A549 (cell line): ENCODE data around the gene MND1.

Source experiments
- CEBPB ChIP-seq, 2 experiments: fragments of >200 bp in 1 of 2; sonication (Bioruptor Twin) in 1 of 2; formaldehyde crosslinking in 1 of 2; IDR thresholded peaks; 2 replicates each; pipeline ENCODE4 v1.6.1; 2012 to 2016
- EP300 ChIP-seq, 2 experiments: fragments of >200 bp; sonication (Bioruptor Twin); formaldehyde crosslinking; IDR thresholded peaks; 2 replicates in 1 of 2; 3 replicates in 1 of 2; pipeline ENCODE4 v1.6.1; 2016 to 2017
- MYC ChIP-seq: IDR thresholded peaks from 2 replicates; pipeline ENCODE4 v1.6.1; 2012; ENCODE audit warnings: mild to moderate bottlenecking, inconsistent platforms, low read length, improper control_type of control experiment, borderline replicate concordance
- POLR2A ChIP-seq: IDR thresholded peaks from 2 replicates; pipeline ENCODE4 v1.6.1; 2012; ENCODE audit warnings: mild to moderate bottlenecking, low read length
- RCOR1 ChIP-seq: fragments of 150-350 bp; IDR thresholded peaks from 2 replicates; pipeline ENCODE4 v1.6.1; 2014; ENCODE audit warnings: antibody characterized with exemption, low read length, low read depth
- TF ChIP-seq, protein P1 (sequence below): fragments of >200 bp; sonication (Bioruptor Twin); formaldehyde crosslinking; IDR thresholded peaks from 3 replicates; pipeline ENCODE4 v1.5.1; 2016
- TF ChIP-seq, protein P2 (sequence below): fragments of 450-650 bp; IDR thresholded peaks from 2 replicates; pipeline ENCODE4 v1.6.1; 2014; ENCODE audit warnings: antibody characterized with exemption

- TF ChIP-seq EP300 (IDR thresholded peaks at IDR 0.05) (no peak), POLR2A (no peak), CEBPB (IDR thresholded peaks at IDR 0.05) (no peak), RCOR1 (no peak), MYC (no peak)
- TF ChIP-seq, protein P1, sequence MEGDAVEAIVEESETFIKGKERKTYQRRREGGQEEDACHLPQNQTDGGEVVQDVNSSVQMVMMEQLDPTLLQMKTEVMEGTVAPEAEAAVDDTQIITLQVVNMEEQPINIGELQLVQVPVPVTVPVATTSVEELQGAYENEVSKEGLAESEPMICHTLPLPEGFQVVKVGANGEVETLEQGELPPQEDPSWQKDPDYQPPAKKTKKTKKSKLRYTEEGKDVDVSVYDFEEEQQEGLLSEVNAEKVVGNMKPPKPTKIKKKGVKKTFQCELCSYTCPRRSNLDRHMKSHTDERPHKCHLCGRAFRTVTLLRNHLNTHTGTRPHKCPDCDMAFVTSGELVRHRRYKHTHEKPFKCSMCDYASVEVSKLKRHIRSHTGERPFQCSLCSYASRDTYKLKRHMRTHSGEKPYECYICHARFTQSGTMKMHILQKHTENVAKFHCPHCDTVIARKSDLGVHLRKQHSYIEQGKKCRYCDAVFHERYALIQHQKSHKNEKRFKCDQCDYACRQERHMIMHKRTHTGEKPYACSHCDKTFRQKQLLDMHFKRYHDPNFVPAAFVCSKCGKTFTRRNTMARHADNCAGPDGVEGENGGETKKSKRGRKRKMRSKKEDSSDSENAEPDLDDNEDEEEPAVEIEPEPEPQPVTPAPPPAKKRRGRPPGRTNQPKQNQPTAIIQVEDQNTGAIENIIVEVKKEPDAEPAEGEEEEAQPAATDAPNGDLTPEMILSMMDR, result no peak
- TF ChIP-seq, protein P2, sequence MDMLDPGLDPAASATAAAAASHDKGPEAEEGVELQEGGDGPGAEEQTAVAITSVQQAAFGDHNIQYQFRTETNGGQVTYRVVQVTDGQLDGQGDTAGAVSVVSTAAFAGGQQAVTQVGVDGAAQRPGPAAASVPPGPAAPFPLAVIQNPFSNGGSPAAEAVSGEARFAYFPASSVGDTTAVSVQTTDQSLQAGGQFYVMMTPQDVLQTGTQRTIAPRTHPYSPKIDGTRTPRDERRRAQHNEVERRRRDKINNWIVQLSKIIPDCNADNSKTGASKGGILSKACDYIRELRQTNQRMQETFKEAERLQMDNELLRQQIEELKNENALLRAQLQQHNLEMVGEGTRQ, result no peak
These were observed 119.6 kb downstream of the MND1 start for GRCh38 chr4:153464068-153464467.
